MM.1S (cell line): ENCODE measurements around the gene NRSN1.

Experiments used
- EZH2 ChIP-seq: fragments of 300-600 bp; sonication (generic); optimal IDR thresholded peaks from 2 replicates; pipeline ENCODE3; 2017; ENCODE audit warnings: low read depth, mild to moderate bottlenecking, antibody characterized with exemption, low read length, mixed read lengths
- EZH2phosphoT487 ChIP-seq: fragments of 300-600 bp; sonication (generic); IDR thresholded peaks from 2 replicates; pipeline ENCODE4 v1.6.1; 2018; ENCODE audit warnings: antibody characterized with exemption, low read length
- TF ChIP-seq, protein P1 (sequence below): fragments of 300-600 bp; sonication (generic); IDR thresholded peaks from 2 replicates; pipeline ENCODE4 v1.5.1; 2016; ENCODE audit warnings: antibody characterized with exemption, low read length, mixed read lengths

DNA sequence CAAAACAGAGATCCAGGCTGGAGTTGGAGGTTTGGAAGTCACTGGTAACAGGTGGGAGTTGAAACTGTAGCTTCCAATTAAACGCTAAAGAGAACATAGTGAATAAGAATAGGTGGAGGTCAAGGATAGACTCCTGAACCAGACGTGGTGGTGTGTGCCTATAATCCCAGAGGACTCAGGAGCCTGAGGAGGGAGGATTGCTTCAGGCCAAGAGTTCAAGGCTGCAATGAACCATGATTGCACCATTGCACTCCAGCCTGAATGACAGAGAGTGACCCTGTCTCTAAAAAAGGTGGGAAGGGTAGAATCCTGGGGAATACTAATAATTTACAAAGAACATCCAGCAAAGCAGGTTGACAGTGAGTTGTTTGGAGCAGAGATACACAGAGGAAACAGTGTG lies 13.6 kb downstream of the NRSN1 start:
- TF ChIP-seq, protein P1, sequence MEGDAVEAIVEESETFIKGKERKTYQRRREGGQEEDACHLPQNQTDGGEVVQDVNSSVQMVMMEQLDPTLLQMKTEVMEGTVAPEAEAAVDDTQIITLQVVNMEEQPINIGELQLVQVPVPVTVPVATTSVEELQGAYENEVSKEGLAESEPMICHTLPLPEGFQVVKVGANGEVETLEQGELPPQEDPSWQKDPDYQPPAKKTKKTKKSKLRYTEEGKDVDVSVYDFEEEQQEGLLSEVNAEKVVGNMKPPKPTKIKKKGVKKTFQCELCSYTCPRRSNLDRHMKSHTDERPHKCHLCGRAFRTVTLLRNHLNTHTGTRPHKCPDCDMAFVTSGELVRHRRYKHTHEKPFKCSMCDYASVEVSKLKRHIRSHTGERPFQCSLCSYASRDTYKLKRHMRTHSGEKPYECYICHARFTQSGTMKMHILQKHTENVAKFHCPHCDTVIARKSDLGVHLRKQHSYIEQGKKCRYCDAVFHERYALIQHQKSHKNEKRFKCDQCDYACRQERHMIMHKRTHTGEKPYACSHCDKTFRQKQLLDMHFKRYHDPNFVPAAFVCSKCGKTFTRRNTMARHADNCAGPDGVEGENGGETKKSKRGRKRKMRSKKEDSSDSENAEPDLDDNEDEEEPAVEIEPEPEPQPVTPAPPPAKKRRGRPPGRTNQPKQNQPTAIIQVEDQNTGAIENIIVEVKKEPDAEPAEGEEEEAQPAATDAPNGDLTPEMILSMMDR, result no peak
- TF ChIP-seq EZH2 (no peak), EZH2phosphoT487 (no peak)
